HG03442 (cell line): ENCODE data around the gene MEF2D.
A peak's percentile ranks its signal among the peaks of the same experiment; 100 is the strongest.

Experiments
- ATAC-seq: cut with Tn5 transposase; IDR thresholded peaks from one replicate; pipeline ENCODE4 v1.9.1; 2021; ENCODE audit warnings: mild to moderate bottlenecking, moderate library complexity; ENCODE audit not compliant: unreplicated experiment

The MEF2D gene

DNA sequence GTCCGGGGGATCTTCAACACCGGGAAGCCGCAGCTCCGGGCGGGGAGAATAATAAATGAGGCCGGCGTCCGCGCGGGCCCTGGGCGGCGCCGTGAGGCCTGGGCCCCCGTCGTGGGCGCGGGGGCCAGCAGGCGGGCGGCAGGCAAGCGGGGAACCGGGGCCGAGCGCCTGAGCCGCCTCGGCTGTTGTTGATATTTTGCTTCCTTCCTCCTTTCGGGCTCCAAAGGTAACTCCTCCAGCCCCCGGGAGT, at the start of gene MEF2D:
TSS of gene MEF2D (minus strand) at position 233 of the 250 bp plus-strand sequence. CDS start 17,483 bp downstream, outside the sequence.
- ATAC-seq: peak; percentile 1

DNA sequence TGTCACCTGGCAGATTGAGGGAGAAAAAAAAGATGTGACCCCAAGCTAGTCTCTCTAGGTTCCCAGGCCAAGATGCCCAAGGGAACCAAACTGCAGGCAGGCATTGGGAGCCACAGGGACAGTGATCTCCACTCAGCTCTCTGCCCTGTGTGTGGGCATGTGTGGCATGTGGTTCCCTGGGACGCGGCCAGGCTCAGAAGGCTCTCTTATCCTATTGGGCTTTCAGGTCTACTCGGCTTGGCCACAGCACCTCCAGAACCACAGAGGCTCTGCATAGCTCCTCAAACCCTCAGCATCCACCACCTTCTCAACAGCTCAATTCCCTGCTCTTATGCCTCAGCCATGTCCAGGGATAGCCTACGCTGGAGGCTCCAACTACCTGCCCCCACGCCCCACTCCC, 49.8 kb upstream of the MEF2D start:
- ATAC-seq: no peak

DNA sequence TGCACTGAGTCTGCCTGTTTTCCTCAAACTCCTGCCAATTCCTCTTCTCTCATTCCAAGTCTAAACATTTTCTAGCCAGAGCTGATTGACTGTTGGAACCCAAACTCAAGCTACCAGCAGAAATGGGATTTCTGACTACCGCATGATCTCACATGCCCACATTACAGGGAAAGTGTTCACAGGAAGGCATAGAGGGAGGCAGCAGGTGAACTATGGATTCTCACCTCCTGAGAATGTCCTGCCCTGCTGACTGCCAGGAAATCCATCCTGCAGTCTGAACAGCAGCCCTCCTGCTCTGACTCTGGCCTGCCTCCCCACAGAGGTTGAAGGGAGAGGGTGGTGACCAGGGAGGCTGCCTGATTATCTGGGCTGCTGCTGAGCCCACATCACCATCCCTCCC, 49.3 kb upstream of the MEF2D start:
- no peak for ATAC-seq

DNA sequence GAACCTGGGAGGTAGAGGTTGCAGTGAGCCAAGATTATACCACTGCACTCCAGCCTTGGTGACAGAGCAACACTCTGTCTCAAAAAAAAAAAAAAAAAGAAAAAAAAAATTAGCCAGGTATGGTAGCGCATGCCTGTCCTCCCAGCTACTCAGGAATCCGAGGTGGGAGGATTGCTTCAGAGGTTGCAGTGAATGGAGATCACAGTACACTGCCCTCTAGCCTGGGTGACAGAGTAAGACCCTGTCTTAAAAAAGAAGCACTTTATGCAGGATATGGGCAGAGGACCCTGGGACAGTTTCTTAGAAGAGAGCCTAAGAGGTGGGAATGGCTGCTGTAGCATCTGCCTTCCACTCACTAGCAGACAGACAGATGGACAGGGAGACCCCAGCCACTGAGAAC, 48.8 kb upstream of the MEF2D start:
- ATAC-seq: no peak

DNA sequence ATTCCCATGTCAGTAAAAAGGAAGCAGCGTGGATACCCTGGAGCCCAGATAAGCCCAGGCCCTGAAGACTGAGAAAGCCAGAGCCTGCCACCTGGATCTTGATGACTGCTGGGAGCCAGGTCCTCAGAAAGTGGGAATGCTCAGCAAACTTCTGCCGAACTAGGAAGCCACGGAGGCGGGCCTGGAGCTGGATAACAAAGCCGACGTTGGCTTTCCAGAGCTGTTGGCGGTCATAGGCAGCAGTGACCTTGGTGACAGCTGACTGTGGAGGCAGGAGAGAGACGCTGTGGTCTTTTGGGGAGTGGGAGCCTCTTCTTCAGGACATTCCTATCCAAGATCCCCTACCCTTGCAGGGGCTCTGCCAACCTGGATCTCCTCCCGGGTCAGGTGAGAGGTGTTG, 47.4 kb upstream of the MEF2D start:
- ATAC-seq: no peak

DNA sequence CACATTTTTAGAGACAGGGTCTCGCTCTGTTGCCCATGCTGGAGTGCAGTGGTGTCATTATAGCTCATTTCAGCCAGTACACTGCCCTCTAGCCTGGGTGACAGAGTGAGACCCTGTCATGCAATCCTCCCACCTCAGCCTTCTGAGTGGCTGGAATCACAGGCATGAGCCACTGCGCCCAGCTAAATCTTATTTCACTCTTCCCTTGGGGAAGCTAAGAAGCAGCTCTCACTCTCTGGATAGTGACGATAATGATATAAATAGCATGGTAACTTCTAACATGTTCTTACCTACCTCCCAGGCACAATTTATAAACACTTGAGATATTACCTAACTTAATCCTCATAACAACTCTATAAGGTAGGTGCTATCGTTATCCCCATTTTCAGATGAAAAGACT, 46.9 kb upstream of the MEF2D start:
- no peak for ATAC-seq

DNA sequence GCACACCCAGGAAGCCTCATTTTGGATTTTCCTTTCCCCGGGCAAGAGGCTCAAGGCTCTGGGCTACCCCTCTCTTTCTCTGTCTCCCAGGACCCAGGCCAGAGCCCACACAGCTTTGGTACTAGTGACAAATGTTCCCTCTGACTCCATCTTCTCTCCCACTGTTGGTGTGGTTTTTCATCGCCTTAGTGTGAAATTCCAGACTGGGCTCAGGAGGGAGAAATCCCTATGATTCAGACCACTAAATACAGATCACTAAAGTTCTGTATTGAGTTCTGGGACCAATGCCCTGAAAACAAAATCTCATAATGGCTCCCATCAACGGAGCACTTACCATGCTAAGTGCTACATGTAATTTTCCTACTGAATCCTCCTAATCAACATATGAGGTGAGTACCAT, 45.7 kb upstream of the MEF2D start:
- no peak for ATAC-seq

DNA sequence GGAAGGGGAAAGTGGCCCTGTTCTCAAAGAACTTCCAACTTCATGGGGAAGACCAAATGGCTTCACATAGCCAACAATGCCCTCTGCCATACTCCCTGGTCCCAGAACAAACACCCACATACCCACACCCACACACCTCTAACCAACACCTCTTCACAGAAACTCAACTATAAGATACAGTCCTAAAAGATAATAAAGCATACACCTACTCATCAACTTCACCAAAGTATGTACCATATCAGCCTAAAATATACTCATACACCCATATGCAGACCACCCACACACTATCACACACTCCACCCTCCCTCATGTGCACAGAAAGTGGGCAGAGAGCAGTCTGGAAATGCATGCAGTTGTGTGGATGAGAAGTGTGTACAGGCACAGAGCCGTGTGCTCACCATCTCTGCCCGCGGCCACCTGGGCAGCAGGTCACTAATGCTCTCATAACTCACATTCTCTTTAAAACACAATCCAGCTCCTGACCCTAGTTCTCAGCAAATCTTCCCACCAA, 44.1 kb upstream of the MEF2D start:
- ATAC-seq: no peak

DNA sequence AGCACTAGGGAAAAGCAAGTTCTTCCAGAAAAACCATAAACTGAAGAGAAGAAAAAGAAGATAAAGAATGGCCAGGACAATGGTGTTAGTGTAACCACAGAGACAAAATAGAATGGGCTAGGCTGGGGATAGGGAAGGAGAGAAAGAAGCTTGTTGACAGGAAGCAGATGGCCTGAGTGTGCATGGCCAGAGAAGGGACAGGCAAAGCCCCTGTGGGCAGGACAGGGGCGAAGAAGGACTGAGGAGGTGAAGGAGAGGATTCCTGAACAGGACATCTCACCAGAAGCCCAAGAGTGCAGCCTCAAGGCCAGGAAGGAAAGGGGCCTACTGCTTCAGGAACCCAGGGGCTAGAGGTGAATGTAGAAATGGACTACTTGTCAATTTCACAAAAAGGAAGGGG, 42.5 kb upstream of the MEF2D start:
- ATAC-seq: no peak

DNA sequence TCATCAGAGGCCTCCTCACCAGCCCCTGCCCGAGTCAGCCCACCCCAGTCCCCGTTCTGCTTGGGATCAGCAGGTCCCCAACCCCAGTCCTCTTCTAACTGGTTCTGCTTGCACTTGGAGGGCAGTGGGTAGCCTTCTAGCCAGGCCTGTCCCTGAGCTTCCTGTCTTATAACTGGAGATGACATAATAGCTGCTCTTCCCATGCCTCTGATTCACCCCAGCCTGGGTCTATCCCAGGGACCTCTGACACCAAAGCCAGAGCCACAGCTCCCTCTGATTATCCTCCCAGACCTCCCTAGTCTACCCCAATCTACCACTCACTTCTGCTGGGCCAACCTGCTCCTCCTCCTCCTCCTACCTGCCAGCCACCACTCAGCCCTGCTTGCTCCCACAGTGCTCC, 40.4 kb upstream of the MEF2D start:
- ATAC-seq: no peak

DNA sequence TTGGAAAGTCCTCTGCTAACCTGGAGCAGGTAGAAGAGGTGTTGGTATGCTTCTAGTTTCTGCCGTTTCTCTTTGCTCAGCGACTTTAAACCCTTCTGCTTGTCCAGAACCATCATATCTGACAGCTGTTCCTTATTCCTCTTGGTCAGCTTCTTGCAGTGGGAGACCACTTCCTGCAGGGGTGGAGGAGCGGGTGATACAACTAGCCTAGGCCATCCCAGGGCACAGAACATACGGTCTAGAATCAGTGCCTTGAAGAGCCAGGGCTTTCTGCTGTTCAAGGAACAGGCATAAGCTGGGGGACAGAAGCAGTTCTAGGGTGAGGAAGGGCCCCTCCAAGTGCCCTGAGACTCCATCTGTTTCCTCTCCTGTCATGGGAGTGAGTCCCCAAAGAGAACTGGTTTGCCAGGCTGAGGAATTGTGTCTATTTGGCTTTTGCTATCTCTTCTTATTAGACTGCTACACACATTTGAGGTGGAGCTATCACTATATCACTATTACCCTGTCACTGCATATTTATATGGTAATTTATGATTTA, 39.3 kb upstream of the MEF2D start:
- no peak for ATAC-seq

DNA sequence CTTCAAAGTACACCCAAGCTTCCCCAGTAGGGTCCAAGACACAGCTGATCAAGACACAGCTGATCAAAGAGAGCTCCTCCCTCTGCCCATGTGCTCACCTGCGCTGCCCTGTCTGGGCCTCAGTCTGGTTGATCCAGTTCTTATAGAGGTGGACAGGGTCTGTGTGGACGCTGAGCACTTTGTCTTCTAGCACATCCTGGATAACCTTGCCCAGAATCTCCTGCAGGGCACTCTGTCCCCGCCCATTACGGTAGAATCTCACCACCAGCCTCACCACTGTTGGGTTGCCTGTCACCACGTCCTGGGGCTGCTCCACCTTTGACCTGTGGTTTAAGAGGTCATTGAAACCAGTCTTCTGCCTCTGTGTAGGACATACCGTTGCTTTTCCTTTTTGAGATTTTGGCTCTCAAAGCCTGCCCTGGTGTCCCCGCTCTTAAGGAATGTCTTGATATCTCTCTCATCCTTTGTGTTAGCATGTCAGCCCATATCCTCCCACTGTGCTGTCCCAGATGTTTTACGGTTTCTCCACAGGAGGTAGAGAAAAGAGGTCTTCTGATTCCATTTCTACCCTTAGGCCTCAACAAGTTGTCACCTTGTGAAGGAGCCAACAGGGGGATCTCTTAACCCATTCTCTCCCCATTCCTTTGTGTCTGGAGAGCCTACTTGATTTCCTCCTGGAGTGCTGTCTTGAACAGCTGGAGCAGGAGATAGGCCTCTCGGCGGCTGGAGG, 38.3 kb upstream of the MEF2D start:
- ATAC-seq: no peak

DNA sequence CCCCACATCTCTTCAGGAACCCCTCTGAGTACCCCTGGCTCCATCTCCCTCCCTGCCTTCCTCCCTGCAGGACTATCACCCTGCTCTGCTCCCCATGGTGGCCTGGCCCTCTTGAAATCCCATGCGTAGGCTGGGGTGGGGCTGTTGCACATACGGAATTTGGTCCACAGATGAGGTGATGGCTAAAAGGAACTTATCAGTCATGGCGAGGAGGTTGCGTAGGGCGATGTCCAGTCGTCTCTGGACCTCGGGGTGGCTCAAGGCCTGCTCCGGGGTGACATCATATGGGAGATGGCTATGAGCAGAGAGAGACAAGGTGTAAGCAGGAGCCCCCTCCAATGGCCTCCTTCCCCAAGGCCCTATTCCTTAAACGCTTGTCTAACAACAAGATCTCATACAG, 36.5 kb upstream of the MEF2D start:
- no peak for ATAC-seq

DNA sequence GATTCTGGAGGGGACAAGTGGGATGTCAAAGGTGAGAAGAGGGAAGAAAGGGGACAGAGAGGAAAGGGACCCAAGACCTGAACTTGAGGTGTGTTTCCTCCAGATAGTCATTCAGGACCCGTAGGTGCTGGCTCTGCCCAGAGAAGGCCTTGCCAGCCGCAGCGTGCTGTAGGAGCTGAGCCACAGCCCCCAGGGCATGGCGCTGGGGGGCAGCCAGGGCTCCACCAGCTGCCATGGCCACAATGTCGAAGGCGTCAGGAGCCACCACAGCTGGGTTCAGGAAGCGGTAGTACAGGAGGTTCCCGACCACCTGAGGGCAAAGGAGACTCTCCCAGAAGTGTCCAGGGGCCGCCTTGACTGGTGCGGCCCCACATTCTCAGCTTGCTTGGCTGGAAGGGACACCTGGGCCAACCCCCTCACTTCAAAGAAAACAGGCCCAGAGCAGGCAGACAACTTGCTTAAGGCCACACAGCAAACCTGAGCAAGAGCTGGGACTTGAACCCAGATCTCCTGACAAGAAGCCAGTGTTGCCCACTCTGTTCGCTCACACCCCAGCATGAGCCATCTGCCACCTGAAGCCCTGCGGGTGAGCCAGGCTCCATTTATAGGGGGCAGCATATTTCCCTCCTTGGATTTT, 34.0 kb upstream of the MEF2D start:
- no peak for ATAC-seq

DNA sequence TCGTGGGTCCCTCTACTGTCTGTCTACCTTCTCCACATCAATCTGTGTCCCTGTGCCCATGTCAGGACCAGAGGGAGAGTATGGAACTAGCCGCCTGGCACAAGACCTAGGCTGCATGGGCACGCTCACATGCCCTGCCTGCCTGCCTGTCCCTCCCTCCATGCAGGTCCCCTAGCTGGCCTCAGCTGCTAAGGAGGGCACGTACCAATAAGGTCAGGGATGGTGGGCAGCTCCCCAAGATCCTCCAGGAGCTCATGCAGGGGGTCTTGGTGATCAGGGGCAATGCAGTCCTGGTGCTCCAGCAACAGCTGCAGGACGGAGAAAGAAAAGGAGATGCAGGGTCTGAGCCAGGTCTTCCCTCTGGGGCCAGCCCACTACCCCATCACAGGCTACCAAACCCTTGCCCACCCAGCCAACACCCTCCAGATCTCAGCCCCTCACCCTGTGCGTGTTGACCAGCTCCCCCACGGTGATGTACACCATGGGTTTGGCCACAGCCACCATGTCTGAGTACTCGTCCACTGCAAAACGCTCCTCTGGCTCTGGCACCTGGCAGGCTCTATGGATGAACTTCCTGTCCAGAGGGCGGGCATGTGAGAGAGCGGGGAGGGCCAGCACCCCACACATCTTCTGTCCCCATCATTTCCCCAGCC, 33.1 kb upstream of the MEF2D start:
- no peak for ATAC-seq

DNA sequence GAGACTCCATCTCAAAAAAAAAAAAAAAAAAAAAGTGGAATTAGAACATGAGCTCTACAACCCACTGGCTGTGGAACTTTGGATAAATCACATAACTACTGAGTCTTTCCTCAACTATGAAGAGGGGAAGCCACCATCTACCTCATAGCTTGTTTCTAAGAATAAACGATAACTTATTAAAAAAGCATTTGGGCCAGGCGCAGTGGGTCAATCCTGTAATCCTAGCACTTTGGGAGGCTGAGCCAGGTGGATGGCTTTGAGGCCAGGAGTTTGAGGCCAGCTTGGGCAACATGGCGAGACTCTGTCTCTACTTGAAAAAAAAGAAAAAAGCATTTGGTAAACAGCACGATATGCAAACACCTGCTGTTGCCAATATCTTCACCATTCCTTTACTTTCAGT, 31.8 kb upstream of the MEF2D start:
- ATAC-seq: no peak

DNA sequence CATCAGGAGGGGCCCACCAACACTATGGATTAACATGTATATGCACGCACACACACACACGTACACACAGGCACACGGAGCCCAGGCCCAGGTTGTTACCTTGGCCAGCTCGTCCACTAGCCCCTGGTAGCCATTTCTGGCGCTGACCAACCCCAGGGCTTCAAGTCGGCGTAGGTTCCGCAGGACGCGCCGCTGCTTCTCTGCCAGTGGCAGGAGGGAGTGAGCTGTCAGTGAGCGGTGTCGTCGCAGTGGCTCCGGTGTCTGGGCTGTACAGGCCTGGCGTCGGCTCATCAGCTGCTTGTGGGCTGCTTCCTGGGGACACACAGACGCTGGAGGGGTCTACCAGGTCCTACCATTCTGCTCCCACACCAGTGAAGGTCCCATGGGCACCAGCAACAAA, 29.4 kb upstream of the MEF2D start:
- no peak for ATAC-seq

DNA sequence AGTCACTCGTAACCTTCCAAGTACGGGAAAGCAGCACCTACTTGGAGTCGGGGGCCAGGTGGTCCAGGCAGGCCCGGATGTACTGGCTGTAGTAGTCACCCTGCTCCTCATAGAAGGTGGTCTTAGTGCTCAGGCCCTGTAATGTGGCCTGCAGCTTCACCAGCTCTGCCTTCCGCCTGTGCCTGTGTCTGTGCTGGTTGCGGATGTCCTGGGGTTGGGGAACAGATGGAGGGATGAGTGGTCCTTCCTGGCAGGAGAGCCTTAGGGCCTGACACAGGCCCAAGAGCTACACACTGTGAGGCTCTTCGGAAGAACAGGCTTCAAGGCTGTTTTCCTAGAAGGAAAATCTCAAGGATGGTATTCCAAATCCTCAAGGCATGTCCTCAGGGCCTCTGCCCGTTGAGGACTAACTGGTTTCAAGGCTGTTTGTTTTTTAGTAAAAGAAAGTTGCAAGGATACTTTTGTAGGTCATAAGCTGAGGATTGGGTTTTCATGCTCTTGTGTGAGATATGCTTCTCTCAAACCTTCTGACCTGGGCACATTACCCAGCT, 28.4 kb upstream of the MEF2D start:
- ATAC-seq: no peak

DNA sequence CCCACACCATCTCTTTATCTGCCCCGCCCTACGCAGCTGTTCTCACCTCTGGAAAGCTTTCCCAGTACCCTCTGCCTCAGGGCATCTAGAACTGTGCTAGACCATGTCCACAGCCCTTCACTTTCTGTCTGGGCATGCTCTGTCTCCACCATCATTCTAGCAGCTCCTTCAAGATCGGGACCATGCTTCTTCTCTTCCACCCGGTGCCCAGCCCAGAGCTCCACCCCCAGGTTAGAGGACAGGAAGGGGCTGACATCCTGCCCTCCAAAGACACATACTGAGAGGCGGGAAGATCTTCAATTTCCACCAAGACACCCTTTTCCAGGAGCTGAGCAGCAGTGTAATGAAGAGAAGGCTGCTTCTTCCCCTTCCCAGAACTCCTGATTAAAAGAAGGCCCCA, 27.7 kb upstream of the MEF2D start:
- ATAC-seq: no peak

DNA sequence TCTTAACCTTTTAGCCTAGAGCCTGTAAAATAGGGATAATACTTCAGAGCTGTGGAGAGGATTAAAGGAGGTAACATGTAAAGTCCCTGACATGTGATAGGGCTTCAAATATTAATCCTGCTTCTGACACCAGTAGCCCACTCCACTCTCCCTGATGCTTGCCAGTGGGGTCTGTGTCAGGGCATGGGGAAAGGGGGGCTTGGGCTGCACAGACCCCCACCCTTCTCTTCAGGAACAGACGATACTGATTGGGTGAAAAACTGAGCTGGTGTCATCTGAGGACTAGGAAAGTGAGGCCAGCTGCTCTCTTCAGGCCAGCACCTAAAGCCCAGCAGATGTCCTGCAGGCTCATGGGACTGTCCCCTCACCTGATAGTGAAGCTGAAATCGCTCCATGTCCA, 27.0 kb upstream of the MEF2D start:
- no peak for ATAC-seq

DNA sequence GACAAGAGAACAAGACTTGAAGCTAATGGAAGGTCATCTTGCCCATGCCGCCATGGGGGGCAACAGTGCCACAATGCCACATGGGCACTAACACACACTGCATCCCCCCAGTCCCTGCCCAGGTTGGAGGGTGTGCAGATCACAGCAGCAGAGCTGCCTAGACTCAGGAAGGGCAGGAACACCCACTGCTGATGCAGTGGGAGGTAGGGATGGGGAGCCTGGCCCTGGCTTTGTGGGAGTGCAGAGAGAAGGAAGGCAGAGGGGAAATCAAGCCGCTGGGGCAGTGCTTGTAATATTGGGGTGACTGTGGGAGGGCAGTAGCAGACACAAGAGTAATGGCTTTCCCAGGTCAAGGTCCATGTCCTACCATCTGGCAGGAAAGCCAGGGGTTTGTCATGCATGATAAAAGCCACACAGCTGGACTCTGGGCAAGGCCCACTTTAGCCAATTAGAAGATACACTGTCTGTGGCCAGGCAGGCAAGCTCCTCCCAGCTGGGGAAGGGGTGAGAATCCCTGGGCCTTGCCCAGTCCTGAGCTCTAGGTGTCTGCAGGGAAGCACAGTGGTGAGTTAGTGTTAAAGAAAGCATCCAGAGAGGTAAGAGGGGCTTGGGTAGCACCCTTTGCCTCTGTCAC, 25.4 kb upstream of the MEF2D start:
- ATAC-seq: no peak
